Measurements from ENCODE around the gene CCT3.

The CCT3 gene

GRCh38 chr1:156259805-156260204 lies 78.3 kb downstream of the CCT3 start:
- no peak for DNase-seq
- no peaks in the 10 kb centered on the region for H3K9me3 Mint-ChIP-seq
- peaks cover 54% of the 10 kb centered on the region for H3K36me3 Mint-ChIP-seq (ENCODE audit: low read depth)
- no peaks in the 10 kb centered on the region for H3K27me3 Mint-ChIP-seq
- no peak overlapping the region for H3K27ac Mint-ChIP-seq
- no peak for ATAC-seq
- peaks cover 7% of the 10 kb centered on the region for H3K4me1 Mint-ChIP-seq
- H3K4me3 Mint-ChIP-seq: no peak overlapping the region

All from activated naive CD8-positive, alpha-beta T cell treated with anti-CD3 and anti-CD28 coated beads, Interleukin-2, amount 50 U/mL, for 24 hours (primary cell).